Liver (tissue), 9 donors: ENCODE results near the gene CEP83. TPM values are rescaled to one million over a fixed set of nuclear protein-coding genes. Genes with fewer than 3 reads are reported as not detected.

Experiments used
- DNase-seq: peaks from one replicate; pipeline ENCODE4 v3.0.0-alpha.2; 2017; ENCODE audit warnings: low spot score
- H3K27ac ChIP-seq, 2 donors: one replicate each; pipeline ENCODE4 v1.7.0; 2013; ENCODE audit warnings: inconsistent platforms in 2 of 2, low read length in 2 of 2, control low read depth in 1 of 2, low read depth in 1 of 2, mild to moderate bottlenecking in 1 of 2
- H3K27me3 ChIP-seq, 4 donors: one replicate each; pipeline versions ENCODE4 v1.6.1 to v1.7.0; 2013; ENCODE audit warnings: low read length in 3 of 4, inconsistent platforms in 1 of 4, mild to moderate bottlenecking in 1 of 4, moderate library complexity in 1 of 4; ENCODE audit not compliant: control insufficient read depth in 4 of 4, insufficient read depth in 4 of 4
- H3K36me3 ChIP-seq, 4 donors: one replicate each; pipeline versions ENCODE4 v1.6.1 to v1.7.0; 2013; ENCODE audit warnings: low read length in 3 of 4, mild to moderate bottlenecking in 3 of 4, low read depth in 1 of 4, moderate library complexity in 1 of 4; ENCODE audit not compliant: control insufficient read depth in 4 of 4, insufficient read depth in 3 of 4
- H3K4me1 ChIP-seq, 4 donors: one replicate each; pipeline versions ENCODE4 v1.6.1 to v1.7.0; 2013; ENCODE audit warnings: low read length in 3 of 4, mild to moderate bottlenecking in 3 of 4, moderate library complexity in 1 of 4; ENCODE audit not compliant: control insufficient read depth in 4 of 4, insufficient read depth in 4 of 4
- H3K4me3 ChIP-seq, 3 donors: one replicate each; pipeline versions ENCODE4 v1.6.1 to v1.7.0; 2013; ENCODE audit warnings: low read length in 3 of 3, control low read depth in 1 of 3, low read depth in 1 of 3, mild to moderate bottlenecking in 1 of 3
- H3K9ac ChIP-seq, 2 donors: one replicate each; pipeline ENCODE4 v1.7.0; 2013; ENCODE audit warnings: low read length in 2 of 2, mild to moderate bottlenecking in 2 of 2, moderate library complexity in 2 of 2, control low read depth in 1 of 2, low read depth in 1 of 2
- H3K9me3 ChIP-seq, 4 donors: one replicate each; pipeline versions ENCODE4 v1.6.1 to v1.7.0; 2013; ENCODE audit warnings: low read length in 3 of 4; ENCODE audit not compliant: control insufficient read depth in 4 of 4
- EGR1 ChIP-seq, 2 donors: IDR thresholded peaks; 2 replicates each; pipeline ENCODE4 v1.6.1; 2016 to 2018; ENCODE audit warnings: antibody characterized with exemption in 2 of 2, low read depth in 2 of 2
- FOXA1 ChIP-seq: IDR thresholded peaks from 2 replicates; pipeline ENCODE4 v1.6.1; 2016; ENCODE audit warnings: antibody characterized with exemption
- FOXA2 ChIP-seq: IDR thresholded peaks from 2 replicates; pipeline ENCODE4 v1.6.1; 2016; ENCODE audit warnings: antibody characterized with exemption
- GABPA ChIP-seq, 2 donors: IDR thresholded peaks in 1 of 2; conservative IDR thresholded peaks in 1 of 2; 2 replicates each; pipeline ENCODE4 v1.6.1; 2016; ENCODE audit warnings: antibody characterized with exemption in 2 of 2, mild to moderate bottlenecking in 1 of 2, moderate library complexity in 1 of 2
- HNF4A ChIP-seq, 2 donors: conservative IDR thresholded peaks; 2 replicates each; pipeline ENCODE4 v1.6.1; 2016; ENCODE audit warnings: antibody characterized with exemption in 2 of 2, mild to moderate bottlenecking in 2 of 2
- HNF4G ChIP-seq: IDR thresholded peaks from 2 replicates; pipeline ENCODE4 v1.6.1; 2016; ENCODE audit warnings: antibody characterized with exemption
- JUND ChIP-seq, 2 donors: IDR thresholded peaks; 2 replicates each; pipeline ENCODE4 v1.6.1; 2016; ENCODE audit warnings: antibody characterized with exemption in 2 of 2
- RAD21 ChIP-seq, 2 donors: IDR thresholded peaks; 2 replicates each; pipeline ENCODE4 v1.6.1; 2016; ENCODE audit warnings: antibody characterized with exemption in 2 of 2, mild to moderate bottlenecking in 2 of 2
- REST ChIP-seq: IDR thresholded peaks from 2 replicates; pipeline ENCODE4 v1.6.1; 2016; ENCODE audit warnings: antibody characterized with exemption, mild to moderate bottlenecking
- RXRA ChIP-seq, 2 donors: IDR thresholded peaks; 2 replicates each; pipeline ENCODE4 v1.6.1; 2017 to 2018; ENCODE audit warnings: antibody characterized with exemption in 2 of 2, mild to moderate bottlenecking in 1 of 2
- SP1 ChIP-seq: IDR thresholded peaks from 2 replicates; pipeline ENCODE4 v1.6.1; 2018; ENCODE audit warnings: antibody characterized with exemption, mild to moderate bottlenecking
- TAF1 ChIP-seq: conservative IDR thresholded peaks from 2 replicates; pipeline ENCODE4 v1.6.1; 2016; ENCODE audit warnings: antibody characterized with exemption, mild to moderate bottlenecking
- ZBTB33 ChIP-seq: IDR thresholded peaks from 2 replicates; pipeline ENCODE4 v1.6.1; 2016; ENCODE audit warnings: antibody characterized with exemption
- WGBS: extraction: QIAGEN DNeasy Blood & Tissue Kit; methylation state at CpG from one replicate; pipeline ENCODE4 v1.1.7; 2013; 5-methylcytosine and 5-hydroxymethylcytosine counted together
- polyA plus RNA-seq, 2 donors: library from polyadenylated mRNA; stranded (reverse) in 1 of 2; unstranded in 1 of 2; fragments of 200-250 nt in 1 of 2; fragments of >200 nt in 1 of 2; fragmentation: Nextera tagmentation in 1 of 2; extraction: Ambion mirVana in 1 of 2; gene quantifications; one replicate each; pipeline versions ENCODE4 v1.2.1 to v1.2.3, GENCODE V29; 2013 to 2015
- total RNA-seq, 2 donors: library from RNA; depleted of rRNA; stranded (reverse); fragments of >200 nt; gene quantifications; one replicate each; pipeline ENCODE4 v1.2.3, GENCODE V29; 2014
- TF ChIP-seq, protein P1 (sequence below): IDR thresholded peaks from 2 replicates; pipeline ENCODE4 v1.6.1; 2016; ENCODE audit warnings: antibody characterized with exemption
- TF ChIP-seq, protein P2 (sequence below): fragments of 150-350 bp; IDR thresholded peaks from 2 replicates; pipeline ENCODE4 v1.5.1; 2017; ENCODE audit warnings: improper control_type of control experiment, low read depth, low read length; ENCODE audit not compliant: missing input control
- donor health status: healthy.
- donor health status: healthy.
- donor health status: healthy.
- donor health status: healthy.
- donor health status: healthy.

The CEP83 gene
- total and polyA plus RNA-seq, 4 donors, result 1.9 to 8.4 (median 5.2) TPM

- no peaks in the 10 kb centered on the region for H3K27me3 ChIP-seq
- H3K4me1 ChIP-seq, result peaks cover 0 to 5% (median 4%) of the 10 kb centered on the region in 4 donors
- no peaks in the 10 kb centered on the region for H3K36me3 ChIP-seq
- TF ChIP-seq SP1 (no peak), RAD21 (IDR thresholded peaks at IDR 0.05) (no peak), FOXA1 (no peak), HNF4G (no peak), GABPA (IDR thresholded peaks at IDR 0.05 in 1 of 2, conservative IDR thresholded peaks at IDR 0.05 in 1 of 2) (no peak), REST (no peak), HNF4A (conservative IDR thresholded peaks at IDR 0.05) (no peak), RXRA (IDR thresholded peaks at IDR 0.05) (no peak), FOXA2 (no peak), ZBTB33 (no peak), EGR1 (IDR thresholded peaks at IDR 0.05; ENCODE audit: low read depth in 2 of 2) (no peak), JUND (IDR thresholded peaks at IDR 0.05) (no peak), TAF1 (no peak)
- TF ChIP-seq, protein P1, sequence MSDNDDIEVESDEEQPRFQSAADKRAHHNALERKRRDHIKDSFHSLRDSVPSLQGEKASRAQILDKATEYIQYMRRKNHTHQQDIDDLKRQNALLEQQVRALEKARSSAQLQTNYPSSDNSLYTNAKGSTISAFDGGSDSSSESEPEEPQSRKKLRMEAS, result no peak
- TF ChIP-seq, protein P2, sequence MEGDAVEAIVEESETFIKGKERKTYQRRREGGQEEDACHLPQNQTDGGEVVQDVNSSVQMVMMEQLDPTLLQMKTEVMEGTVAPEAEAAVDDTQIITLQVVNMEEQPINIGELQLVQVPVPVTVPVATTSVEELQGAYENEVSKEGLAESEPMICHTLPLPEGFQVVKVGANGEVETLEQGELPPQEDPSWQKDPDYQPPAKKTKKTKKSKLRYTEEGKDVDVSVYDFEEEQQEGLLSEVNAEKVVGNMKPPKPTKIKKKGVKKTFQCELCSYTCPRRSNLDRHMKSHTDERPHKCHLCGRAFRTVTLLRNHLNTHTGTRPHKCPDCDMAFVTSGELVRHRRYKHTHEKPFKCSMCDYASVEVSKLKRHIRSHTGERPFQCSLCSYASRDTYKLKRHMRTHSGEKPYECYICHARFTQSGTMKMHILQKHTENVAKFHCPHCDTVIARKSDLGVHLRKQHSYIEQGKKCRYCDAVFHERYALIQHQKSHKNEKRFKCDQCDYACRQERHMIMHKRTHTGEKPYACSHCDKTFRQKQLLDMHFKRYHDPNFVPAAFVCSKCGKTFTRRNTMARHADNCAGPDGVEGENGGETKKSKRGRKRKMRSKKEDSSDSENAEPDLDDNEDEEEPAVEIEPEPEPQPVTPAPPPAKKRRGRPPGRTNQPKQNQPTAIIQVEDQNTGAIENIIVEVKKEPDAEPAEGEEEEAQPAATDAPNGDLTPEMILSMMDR, result no peak
- no peaks in the 10 kb centered on the region for H3K9me3 ChIP-seq
- no peak overlapping the region for H3K4me3 ChIP-seq
- no peak overlapping the region for H3K9ac ChIP-seq
- 88% methylated on average over 4 of the region's 4 CpGs for WGBS
- DNase-seq, result no peak
- H3K27ac ChIP-seq, result no peak overlapping the region
Measured at GRCh38 chr12:94290353-94290752, 169.3 kb downstream of the CEP83 start.
